ENCODE data around the gene SLC7A8.

DNA sequence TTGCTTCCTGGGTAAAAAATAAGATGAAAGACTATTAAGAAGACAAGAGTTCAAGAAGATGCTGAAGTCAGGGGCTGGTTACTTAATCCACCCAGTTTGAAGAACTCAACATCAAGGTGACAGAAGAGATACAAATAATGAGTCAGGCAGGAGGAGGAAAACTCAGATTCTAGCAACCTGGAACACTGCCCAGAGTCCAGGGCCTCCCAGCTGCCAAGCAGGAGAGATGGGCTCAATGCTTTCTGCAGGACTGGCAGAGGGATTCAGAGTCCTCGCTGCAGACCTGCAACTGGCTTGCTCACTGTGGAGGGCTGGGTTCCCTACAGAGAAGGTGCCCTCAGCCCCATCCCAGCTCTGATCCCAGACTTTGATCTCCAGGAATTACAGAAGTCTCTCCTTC lies 35.8 kb downstream of the SLC7A8 start:
- TF ChIP-seq CTCF (IDR thresholded peaks at IDR 0.05) (no peak), POLR2A (IDR thresholded peaks at IDR 0.05) (no peak)

Data from breast epithelium (tissue), 3 donors.